NAMALWA (cell line): ENCODE data around the gene NAV2.

Experiments
- DNase-seq: peaks from one replicate; pipeline ENCODE4 v3.0.0-alpha.2; 2015; ENCODE audit warnings: low spot score

The NAV2 gene

GRCh38 chr11:19781351-19781750 lies 68.7 kb downstream of the NAV2 start:
- DNase-seq, result no peak

DNA sequence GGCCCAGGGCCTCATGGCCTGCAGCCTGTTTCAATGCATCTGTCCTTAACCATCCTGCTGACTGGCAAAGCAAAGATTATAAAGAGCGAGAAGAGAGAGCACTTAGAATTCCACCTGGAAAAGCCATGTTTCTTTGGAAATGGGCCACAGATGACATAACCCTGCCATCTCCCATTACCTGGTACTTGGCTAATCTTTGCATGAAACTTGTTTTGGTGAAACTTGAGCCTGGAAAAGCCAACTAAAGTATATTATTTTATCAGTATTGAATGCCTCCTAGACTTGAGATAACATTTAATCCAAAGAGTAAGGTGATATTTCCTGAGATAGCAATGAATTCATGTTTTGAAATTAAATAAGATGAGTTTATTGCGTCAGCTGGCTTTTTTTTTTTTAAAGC lies 72.6 kb downstream of the NAV2 start:
- DNase-seq, result no peak

DNA sequence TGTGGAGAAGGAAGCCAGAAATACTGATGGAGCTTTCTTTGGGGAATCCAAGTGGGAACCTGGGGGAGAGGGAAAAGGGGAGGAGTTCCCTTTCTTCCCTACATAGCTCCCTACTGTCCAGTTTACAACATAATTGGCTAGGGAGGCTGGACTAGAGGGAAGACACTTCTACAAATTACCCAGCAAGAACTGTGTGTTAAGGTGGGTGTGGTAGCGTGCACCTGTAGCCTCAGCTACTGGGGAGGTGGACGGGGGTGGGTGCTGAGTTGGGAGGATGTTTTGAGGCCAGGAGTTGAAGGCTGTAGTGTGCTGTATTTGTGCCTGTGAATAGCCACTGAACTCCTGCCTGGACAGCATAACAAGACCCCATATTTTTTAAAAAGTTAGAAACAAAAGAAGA lies 74.0 kb downstream of the NAV2 start:
- DNase-seq, result no peak

GRCh38 chr11:19788435-19788834 lies 75.8 kb downstream of the NAV2 start:
- DNase-seq, result no peak

DNA sequence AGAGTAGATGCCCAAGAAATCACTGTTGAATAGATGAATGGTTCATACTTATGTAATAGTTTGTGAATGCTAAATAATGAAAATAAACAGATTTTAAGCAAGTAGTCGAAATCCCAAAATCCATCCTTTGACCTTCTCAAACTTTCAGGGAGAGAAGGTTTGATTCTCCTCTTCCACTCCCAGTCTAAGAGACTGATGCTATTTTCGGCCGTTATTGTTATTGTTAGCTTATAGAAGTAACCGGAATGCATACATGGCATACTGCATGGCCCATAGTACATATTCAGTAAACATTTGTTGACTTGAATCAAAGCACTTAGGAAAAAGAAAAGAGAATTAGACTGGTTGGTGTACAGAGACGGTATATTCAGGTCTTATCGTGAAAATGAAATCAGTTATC lies 76.6 kb downstream of the NAV2 start:
- no peak for DNase-seq

DNA sequence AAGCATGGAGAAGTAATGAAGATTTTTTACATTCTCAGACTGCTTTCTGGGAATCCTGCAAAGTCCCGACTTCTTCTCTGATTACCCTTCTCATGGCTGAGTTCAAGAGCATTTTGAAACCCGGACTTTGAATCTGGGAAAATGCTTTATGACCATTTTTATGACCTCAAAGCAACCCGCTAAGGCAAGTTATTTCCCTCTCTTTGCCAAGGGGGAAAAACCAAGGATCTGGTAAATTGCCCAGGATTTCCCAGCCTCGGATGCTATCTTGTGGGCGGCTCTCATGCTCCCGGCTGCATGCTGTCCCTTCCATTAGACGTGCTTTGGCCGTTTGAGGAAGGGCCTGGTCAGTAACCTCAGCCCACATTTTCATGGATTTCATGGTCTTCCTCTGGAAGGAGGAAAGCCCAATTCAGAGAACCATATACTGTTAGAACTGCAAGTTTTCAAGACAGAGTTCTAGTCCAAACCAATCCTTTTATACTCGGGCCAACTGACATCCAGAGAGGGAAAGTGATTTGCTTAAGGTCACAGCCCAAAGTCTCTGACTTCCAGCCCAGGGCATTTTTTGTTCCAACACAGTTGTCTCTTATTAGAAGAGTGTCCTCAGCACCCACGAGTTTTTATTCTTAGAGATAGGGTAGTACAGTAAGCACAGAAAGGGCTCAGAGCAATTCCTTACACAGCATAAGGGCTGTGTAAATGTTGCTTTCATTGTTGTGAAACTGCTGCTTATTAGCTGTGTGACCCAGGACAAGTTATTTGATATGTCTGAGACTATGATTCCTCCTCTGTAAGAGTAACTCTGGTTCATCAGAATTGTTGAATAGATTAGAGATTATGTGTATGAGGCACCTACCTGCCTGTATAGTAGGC lies 77.4 kb downstream of the NAV2 start:
- DNase-seq, result no peak

- DNase-seq, result peak; percentile 9
Observed at GRCh38 chr11:19790831-19791552, 78.4 kb downstream of the NAV2 start.

DNA sequence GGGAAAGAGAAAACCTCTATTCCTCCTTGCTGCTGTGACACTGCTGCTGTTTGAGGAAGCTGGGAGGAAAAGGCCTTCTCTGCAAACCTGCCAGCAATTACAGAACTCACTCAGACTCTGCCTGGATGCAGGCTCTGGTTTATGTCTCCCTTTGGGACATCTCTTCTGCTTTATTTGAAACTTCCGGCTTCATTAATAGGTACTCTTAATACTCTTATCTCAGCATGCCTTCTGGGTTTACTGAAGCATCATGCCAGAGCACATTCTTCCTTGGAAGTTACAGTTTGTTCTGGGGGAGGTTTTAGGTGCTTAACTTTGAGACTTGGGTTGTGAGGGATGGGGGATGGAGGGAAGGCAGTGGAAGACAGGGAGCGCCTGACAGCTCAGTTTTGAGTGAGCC lies 79.9 kb downstream of the NAV2 start:
- DNase-seq, result no peak

DNA sequence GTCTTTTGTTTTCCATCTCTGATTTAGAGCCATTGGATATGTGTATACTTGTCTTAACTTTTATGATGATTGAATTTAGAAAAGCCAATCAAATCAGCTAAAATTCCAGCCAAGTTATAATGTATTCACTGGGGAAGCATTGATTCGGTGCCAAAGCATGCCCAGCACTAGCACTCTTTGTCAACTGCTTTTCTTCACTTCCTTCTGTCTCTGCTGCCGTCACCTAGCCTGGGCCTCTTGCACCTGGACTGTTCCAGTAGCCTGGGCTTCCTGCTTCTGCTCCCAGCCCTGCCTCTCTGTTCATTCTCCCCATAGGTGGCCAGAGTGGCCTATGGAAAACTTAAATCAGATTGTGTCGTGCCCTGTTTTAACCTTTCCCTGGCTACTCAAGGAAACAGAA lies 80.7 kb downstream of the NAV2 start:
- DNase-seq, result no peak

GRCh38 chr11:19794161-19794560 lies 81.5 kb downstream of the NAV2 start:
- DNase-seq, result no peak

- DNase-seq, result no peak
Observed at GRCh38 chr11:19795082-19795481, 82.4 kb downstream of the NAV2 start.

DNA sequence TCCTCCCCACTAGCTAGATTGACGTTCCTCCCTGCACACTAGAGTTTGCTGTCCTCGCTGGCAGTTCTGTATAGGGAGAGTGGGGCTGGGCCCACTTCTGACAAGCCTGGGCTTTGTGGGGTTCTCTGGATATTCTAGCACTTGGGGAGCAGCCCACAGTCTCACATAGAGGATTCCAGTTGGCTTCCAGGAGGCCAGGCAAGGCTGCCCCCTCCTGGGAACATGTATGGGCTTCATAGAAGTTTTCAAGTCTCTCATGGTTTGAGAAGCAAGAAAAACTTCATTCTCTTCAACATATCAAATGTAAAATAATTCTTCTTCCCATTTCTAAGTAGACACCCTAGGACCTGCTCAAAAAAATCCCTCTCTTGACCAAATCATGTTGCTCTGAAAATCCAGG lies 87.5 kb downstream of the NAV2 start:
- DNase-seq, result no peak

GRCh38 chr11:19800714-19801519 lies 88.3 kb downstream of the NAV2 start:
- no peak for DNase-seq

- DNase-seq, result no peak
Observed at GRCh38 chr11:19802773-19803293, 90.2 kb downstream of the NAV2 start.

GRCh38 chr11:19803506-19803998 lies 90.9 kb downstream of the NAV2 start:
- DNase-seq, result no peak

DNA sequence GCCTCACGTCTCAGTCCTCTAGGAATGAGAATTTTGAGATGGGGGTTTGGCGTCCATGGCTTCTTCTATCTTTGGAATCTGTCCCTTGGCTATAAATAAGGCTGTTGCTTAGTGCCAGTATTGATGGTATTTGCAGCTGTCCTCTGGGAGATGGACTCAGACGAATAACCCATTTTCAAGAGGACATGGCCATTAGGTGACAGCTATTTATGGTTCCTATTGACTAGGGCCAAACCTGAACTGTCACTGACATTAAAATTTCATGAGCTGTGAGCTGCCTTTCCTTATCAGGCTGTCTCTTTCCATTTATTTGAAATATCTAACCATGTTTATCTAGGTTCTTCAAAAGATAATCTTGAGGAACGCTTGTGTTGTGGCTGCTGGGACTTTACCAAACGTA lies 92.7 kb downstream of the NAV2 start:
- no peak for DNase-seq

DNA sequence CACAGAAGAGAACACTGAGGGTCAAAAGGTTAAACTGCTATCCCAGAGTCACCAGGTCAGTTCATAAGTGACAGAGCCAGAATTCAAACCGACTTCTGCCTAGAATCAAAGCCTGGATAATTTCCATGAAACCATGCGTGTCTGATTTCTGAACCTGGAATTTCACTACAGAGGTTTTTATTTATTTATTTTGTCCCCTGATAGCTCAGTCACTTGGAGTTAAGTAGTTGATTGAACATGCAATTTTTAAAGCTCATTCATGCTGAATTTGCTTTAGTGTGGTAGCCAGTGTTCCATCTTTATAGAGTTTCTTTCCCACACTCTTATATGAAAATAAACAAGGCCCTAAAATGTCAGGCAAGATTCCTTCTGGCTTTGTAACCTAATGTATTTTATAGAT lies 93.2 kb downstream of the NAV2 start:
- no peak for DNase-seq

DNA sequence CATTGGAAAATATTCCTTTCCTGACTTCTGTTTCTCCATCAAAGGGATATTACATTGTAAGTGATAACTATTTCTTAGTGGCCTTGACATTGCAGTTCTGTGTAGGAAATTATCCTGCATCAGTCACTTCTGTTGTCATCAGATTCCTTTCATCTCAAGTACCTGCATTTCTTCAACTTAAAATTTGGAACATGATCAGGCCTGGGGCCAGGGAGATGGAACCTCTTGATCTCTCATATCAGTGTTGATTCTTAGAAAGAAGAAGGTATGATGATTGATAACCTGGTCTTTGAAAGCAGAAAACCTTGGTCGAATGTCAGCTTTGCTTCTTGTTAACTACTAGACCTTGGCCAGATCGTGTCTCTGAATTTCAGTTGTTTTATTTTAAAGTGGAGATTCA lies 93.6 kb downstream of the NAV2 start:
- no peak for DNase-seq

GRCh38 chr11:19808076-19808911 lies 95.7 kb downstream of the NAV2 start:
- DNase-seq, result no peak

GRCh38 chr11:19810852-19811251 lies 98.2 kb downstream of the NAV2 start:
- no peak for DNase-seq

DNA sequence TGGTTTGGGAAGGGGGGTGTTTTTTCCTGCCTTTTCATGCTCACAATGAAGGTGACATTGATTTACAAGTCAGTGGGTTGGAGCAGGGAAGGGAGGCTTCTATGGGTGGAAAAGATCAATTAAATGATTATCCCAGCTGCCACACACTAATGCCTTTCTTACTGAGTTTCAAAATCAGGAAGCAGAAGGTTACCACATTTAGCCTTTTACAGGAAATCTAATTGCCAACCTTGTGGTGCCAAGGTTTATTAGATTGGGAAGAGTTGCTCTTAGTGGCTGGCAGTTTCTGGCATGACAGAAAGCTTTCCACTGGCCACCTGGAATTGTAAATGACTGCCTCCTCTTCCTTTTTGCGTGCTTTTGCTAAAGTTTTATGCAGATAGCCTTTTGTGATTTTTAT lies 98.7 kb downstream of the NAV2 start:
- DNase-seq, result no peak
